Measurements from ENCODE around the gene DCN.

Gene DCN

DNA sequence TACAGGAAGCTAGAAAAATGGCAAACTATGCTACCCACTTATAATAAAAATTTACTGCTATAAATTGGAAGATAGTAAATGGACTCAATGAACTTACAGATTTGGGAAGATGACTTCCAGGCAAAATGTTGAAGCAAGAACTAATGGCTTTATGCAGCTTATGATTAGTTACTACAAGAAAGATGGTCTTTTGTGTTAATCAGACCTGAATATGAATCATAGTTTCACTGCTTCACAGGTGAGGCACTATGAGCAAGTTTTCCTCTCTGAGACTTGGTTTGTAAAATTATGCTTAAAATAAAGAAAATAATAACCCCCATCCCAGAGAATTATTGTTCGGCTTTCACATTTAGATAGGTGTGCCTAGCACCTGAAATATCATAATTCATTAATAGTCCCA, 19.8 kb upstream of the DCN start:
- Histone ChIP-seq H3K18ac (ENCODE audit: low read length) (no peak overlapping the region), H3K56ac (ENCODE audit: low read length) (no peak overlapping the region), H3K79me1 (ENCODE audit: low read length) (no peaks in the 10 kb centered on the region), H3K27ac (ENCODE audit: low read depth, low read length) (no peak overlapping the region), H3K79me2 (ENCODE audit: control insufficient read depth, insufficient read depth, low read length) (no peaks in the 10 kb centered on the region), H3K9ac (ENCODE audit: low read length) (no peak overlapping the region), H3K4me3 (ENCODE audit: low read length) (no peak overlapping the region), H2AK5ac (ENCODE audit: low read length) (no peak overlapping the region), H2BK15ac (replicated peaks; ENCODE audit: low read depth) (no peak overlapping the region), H2BK5ac (ENCODE audit: low read length) (no peak overlapping the region), H3K4me2 (ENCODE audit: low read length) (no peak overlapping the region), H4K8ac (ENCODE audit: low read depth, low read length) (no peak overlapping the region), H4K5ac (ENCODE audit: low read length) (no peak overlapping the region), H3K4me1 (ENCODE audit: control insufficient read depth, low read depth, low read length) (no peaks in the 10 kb centered on the region), H3K27me3 (ENCODE audit: insufficient read depth, low read length, poor library complexity) (no peaks in the 10 kb centered on the region), H2BK120ac (ENCODE audit: low read depth, low read length) (no peak overlapping the region), H3K23ac (ENCODE audit: low read length) (no peak overlapping the region), H3K36me3 (ENCODE audit: control insufficient read depth, insufficient read depth, low read length) (no peaks in the 10 kb centered on the region), H3K4ac (ENCODE audit: low read depth, low read length) (no peak overlapping the region)
- WGBS (ENCODE audit: extremely low coverage, insufficient coverage, low lambda C conversion rate): no CpG with 5 or more reads among the region's 1 CpG
- DNase-seq: no peak

DNA sequence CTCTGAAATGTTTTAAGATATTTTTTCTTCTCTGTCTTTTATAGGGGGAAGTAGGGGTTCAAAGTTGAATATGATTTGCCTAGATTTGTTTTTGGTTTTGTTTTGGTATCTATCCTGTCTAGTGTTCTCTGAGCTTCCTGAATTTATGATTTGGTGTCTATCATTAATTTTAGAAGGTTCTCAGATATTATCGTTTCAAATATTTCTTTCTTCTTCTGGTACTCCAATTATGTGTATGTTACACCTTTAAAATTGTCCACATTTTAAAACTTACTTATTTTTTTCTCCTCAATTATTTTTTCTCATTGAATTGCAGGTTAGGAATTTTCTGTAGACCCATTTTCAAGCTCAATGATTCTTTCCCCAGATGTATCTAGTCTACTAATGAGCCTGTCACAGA, 13.8 kb upstream of the DCN start:
- WGBS (ENCODE audit: extremely low coverage, insufficient coverage, low lambda C conversion rate): no CpG with 5 or more reads among the region's 1 CpG
- Histone ChIP-seq H3K27ac (ENCODE audit: low read depth, low read length) (no peak overlapping the region), H2BK120ac (ENCODE audit: low read depth, low read length) (no peak overlapping the region), H2AK5ac (ENCODE audit: low read length) (no peak overlapping the region), H3K4me3 (ENCODE audit: low read length) (no peak overlapping the region), H3K79me1 (ENCODE audit: low read length) (no peaks in the 10 kb centered on the region), H3K56ac (ENCODE audit: low read length) (no peak overlapping the region), H3K23ac (ENCODE audit: low read length) (no peak overlapping the region), H3K27me3 (ENCODE audit: insufficient read depth, low read length, poor library complexity) (no peaks in the 10 kb centered on the region), H3K4ac (ENCODE audit: low read depth, low read length) (no peak overlapping the region), H3K4me1 (ENCODE audit: control insufficient read depth, low read depth, low read length) (no peaks in the 10 kb centered on the region), H2BK5ac (ENCODE audit: low read length) (no peak overlapping the region), H3K79me2 (ENCODE audit: control insufficient read depth, insufficient read depth, low read length) (no peaks in the 10 kb centered on the region), H3K4me2 (ENCODE audit: low read length) (no peak overlapping the region), H3K18ac (ENCODE audit: low read length) (no peak overlapping the region), H2BK15ac (replicated peaks; ENCODE audit: low read depth) (no peak overlapping the region), H4K5ac (ENCODE audit: low read length) (no peak overlapping the region), H3K36me3 (ENCODE audit: control insufficient read depth, insufficient read depth, low read length) (no peaks in the 10 kb centered on the region), H4K8ac (ENCODE audit: low read depth, low read length) (no peak overlapping the region), H3K9ac (ENCODE audit: low read length) (no peak overlapping the region)
- no peak for DNase-seq

DNA sequence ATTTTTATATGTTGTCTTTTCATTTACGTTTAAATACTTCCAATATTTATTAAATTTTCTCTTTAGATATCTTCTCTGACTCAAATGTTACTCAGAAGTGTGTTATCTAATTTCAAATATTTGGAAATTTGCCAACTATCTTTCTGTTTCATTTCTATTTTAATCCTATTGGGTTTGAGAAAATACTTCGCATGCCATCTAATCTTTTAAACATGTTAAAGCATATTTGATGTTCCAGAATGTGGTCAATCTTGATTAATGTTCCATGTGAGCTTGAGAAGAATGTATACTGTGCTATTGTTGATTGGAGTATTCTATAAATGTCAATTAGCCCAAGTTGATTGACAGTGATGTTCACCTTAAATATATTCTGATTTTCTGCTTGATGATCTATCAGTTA, 11.9 kb upstream of the DCN start:
- no peaks in the 10 kb centered on the region for H3K36me3 ChIP-seq (ENCODE audit: control insufficient read depth, insufficient read depth, low read length)
- H3K79me1 ChIP-seq (ENCODE audit: low read length): no peaks in the 10 kb centered on the region
- H3K27ac ChIP-seq (ENCODE audit: low read depth, low read length): no peak overlapping the region
- no peak overlapping the region for H2BK15ac ChIP-seq (replicated peaks; ENCODE audit: low read depth)
- H3K18ac ChIP-seq (ENCODE audit: low read length): no peak overlapping the region
- H3K23ac ChIP-seq (ENCODE audit: low read length): no peak overlapping the region
- no peak overlapping the region for H2AK5ac ChIP-seq (ENCODE audit: low read length)
- H2BK5ac ChIP-seq (ENCODE audit: low read length): no peak overlapping the region
- no peak overlapping the region for H3K4me3 ChIP-seq (ENCODE audit: low read length)
- no peak overlapping the region for H3K56ac ChIP-seq (ENCODE audit: low read length)
- no peak for DNase-seq
- no peaks in the 10 kb centered on the region for H3K27me3 ChIP-seq (ENCODE audit: insufficient read depth, low read length, poor library complexity)
- no peak overlapping the region for H2BK120ac ChIP-seq (ENCODE audit: low read depth, low read length)
- no peaks in the 10 kb centered on the region for H3K4me1 ChIP-seq (ENCODE audit: control insufficient read depth, low read depth, low read length)
- no peaks in the 10 kb centered on the region for H3K79me2 ChIP-seq (ENCODE audit: control insufficient read depth, insufficient read depth, low read length)
- 100% methylated on average over 1 of the region's 2 CpGs for WGBS (ENCODE audit: extremely low coverage, insufficient coverage, low lambda C conversion rate)
- no peak overlapping the region for H3K4me2 ChIP-seq (ENCODE audit: low read length)
- H4K5ac ChIP-seq (ENCODE audit: low read length): no peak overlapping the region
- no peak overlapping the region for H4K8ac ChIP-seq (ENCODE audit: low read depth, low read length)
- no peak overlapping the region for H3K4ac ChIP-seq (ENCODE audit: low read depth, low read length)
- no peak overlapping the region for H3K9ac ChIP-seq (ENCODE audit: low read length)

DNA sequence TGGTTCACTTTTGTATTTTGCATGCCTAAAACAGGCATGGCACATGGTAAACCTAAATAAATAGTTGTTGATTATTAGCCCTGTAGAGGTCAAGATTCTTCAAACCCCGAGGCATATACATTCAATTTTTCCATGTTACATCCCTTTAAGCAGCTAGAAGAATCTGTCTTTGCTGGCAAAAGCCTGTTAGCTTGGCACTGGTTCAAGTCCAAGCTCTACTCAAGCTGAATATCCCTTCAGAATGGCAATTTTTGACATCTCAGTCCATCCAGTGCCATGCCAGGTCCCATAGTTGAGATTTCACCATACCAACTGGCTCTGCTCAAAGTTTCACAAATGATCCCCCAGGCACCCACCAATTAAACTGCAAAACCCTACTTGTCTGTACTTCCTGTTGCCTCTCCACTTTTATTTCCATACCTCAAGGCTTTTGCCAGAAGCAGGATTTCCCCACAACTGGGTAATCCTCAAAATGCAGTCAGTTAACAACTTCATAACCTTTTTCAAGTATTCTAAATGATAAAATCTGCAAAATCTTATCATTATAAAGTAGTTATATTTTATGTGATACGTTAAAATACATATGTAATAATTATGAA, 9.0 kb upstream of the DCN start:
- WGBS (ENCODE audit: extremely low coverage, insufficient coverage, low lambda C conversion rate): no CpG with 5 or more reads among the region's 2 CpGs
- H3K4ac ChIP-seq (ENCODE audit: low read depth, low read length): no peak overlapping the region

DNA sequence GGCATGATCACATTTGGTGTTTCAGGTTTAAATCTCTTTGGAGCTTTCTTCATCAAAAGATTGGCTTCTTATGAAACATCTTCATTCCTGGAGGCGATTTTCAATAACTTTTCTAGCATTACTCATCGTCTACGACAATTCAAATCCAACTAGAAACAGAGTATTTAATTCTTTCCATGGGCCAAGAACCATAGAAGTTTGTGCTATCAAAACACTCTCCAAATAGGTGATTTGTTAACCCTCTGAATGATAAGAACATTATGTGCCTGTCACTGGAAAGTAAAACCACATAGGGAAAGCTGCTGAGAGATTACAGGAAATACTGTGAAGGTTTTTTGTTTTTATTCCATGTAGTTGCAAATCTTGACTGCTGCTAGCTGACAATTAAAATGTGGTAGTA, 6.9 kb upstream of the DCN start:
- Histone ChIP-seq H3K18ac (ENCODE audit: low read length) (no peak overlapping the region), H2BK5ac (ENCODE audit: low read length) (no peak overlapping the region), H2AK5ac (ENCODE audit: low read length) (no peak overlapping the region), H3K4me1 (ENCODE audit: control insufficient read depth, low read depth, low read length) (no peaks in the 10 kb centered on the region), H3K79me2 (ENCODE audit: control insufficient read depth, insufficient read depth, low read length) (no peaks in the 10 kb centered on the region), H3K27me3 (ENCODE audit: insufficient read depth, low read length, poor library complexity) (no peaks in the 10 kb centered on the region), H3K4ac (ENCODE audit: low read depth, low read length) (no peak overlapping the region), H3K36me3 (ENCODE audit: control insufficient read depth, insufficient read depth, low read length) (no peaks in the 10 kb centered on the region), H3K4me3 (ENCODE audit: low read length) (no peak overlapping the region), H3K27ac (ENCODE audit: low read depth, low read length) (no peak overlapping the region), H3K23ac (ENCODE audit: low read length) (no peak overlapping the region), H3K4me2 (ENCODE audit: low read length) (no peak overlapping the region), H3K79me1 (ENCODE audit: low read length) (no peaks in the 10 kb centered on the region), H2BK120ac (ENCODE audit: low read depth, low read length) (no peak overlapping the region), H4K5ac (ENCODE audit: low read length) (no peak overlapping the region), H4K8ac (ENCODE audit: low read depth, low read length) (no peak overlapping the region), H3K56ac (ENCODE audit: low read length) (no peak overlapping the region), H3K9ac (ENCODE audit: low read length) (no peak overlapping the region), H2BK15ac (replicated peaks; ENCODE audit: low read depth) (no peak overlapping the region)
- no peak for DNase-seq
- no CpG with 5 or more reads among the region's 3 CpGs for WGBS (ENCODE audit: extremely low coverage, insufficient coverage, low lambda C conversion rate)

More for the DNA sequence above, 9.0 kb upstream of the DCN start:
- H3K56ac ChIP-seq (ENCODE audit: low read length): no peak overlapping the region
- H2BK120ac ChIP-seq (ENCODE audit: low read depth, low read length): no peak overlapping the region
- H2BK15ac ChIP-seq (replicated peaks; ENCODE audit: low read depth): no peak overlapping the region
- no peak overlapping the region for H4K5ac ChIP-seq (ENCODE audit: low read length)
- no peaks in the 10 kb centered on the region for H3K36me3 ChIP-seq (ENCODE audit: control insufficient read depth, insufficient read depth, low read length)
- no peaks in the 10 kb centered on the region for H3K79me1 ChIP-seq (ENCODE audit: low read length)
- H3K23ac ChIP-seq (ENCODE audit: low read length): no peak overlapping the region
- H3K4me1 ChIP-seq (ENCODE audit: control insufficient read depth, low read depth, low read length): no peaks in the 10 kb centered on the region
- H3K18ac ChIP-seq (ENCODE audit: low read length): no peak overlapping the region
- no peak overlapping the region for H3K4me3 ChIP-seq (ENCODE audit: low read length)
- H4K8ac ChIP-seq (ENCODE audit: low read depth, low read length): no peak overlapping the region
- H3K4me2 ChIP-seq (ENCODE audit: low read length): no peak overlapping the region
- H2BK5ac ChIP-seq (ENCODE audit: low read length): no peak overlapping the region
- no peak for DNase-seq
- no peak overlapping the region for H3K9ac ChIP-seq (ENCODE audit: low read length)
- H2AK5ac ChIP-seq (ENCODE audit: low read length): no peak overlapping the region
- no peak overlapping the region for H3K27ac ChIP-seq (ENCODE audit: low read depth, low read length)
- H3K79me2 ChIP-seq (ENCODE audit: control insufficient read depth, insufficient read depth, low read length): no peaks in the 10 kb centered on the region
- no peaks in the 10 kb centered on the region for H3K27me3 ChIP-seq (ENCODE audit: insufficient read depth, low read length, poor library complexity)

DNA sequence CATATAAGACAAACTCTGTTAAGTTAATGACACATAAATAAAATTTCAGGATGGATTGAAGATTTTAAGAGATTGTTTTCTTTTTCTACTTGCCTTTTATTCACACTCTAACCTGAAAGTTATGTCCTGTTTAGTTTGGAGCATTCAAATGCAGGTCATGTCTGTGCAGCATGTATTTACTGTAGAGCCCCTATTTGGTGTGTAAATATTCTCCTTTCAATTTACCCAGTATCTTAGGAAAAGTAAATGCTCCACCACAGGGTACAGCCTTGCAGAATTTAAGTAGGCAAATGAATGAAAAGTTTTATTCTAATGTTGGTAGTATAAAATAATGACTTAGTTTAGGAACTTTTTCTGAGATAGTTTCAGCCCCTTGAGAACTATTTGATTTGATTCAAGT, 6.2 kb upstream of the DCN start:
- Histone ChIP-seq H4K5ac (ENCODE audit: low read length) (no peak overlapping the region), H3K27ac (ENCODE audit: low read depth, low read length) (no peak overlapping the region), H4K8ac (ENCODE audit: low read depth, low read length) (no peak overlapping the region), H2BK120ac (ENCODE audit: low read depth, low read length) (no peak overlapping the region), H3K27me3 (ENCODE audit: insufficient read depth, low read length, poor library complexity) (no peaks in the 10 kb centered on the region), H3K18ac (ENCODE audit: low read length) (no peak overlapping the region), H3K9ac (ENCODE audit: low read length) (no peak overlapping the region), H3K56ac (ENCODE audit: low read length) (no peak overlapping the region), H3K4me3 (ENCODE audit: low read length) (no peak overlapping the region), H3K4me2 (ENCODE audit: low read length) (no peak overlapping the region), H3K79me2 (ENCODE audit: control insufficient read depth, insufficient read depth, low read length) (no peaks in the 10 kb centered on the region), H3K79me1 (ENCODE audit: low read length) (no peaks in the 10 kb centered on the region), H3K23ac (ENCODE audit: low read length) (no peak overlapping the region), H3K4me1 (ENCODE audit: control insufficient read depth, low read depth, low read length) (no peaks in the 10 kb centered on the region), H3K4ac (ENCODE audit: low read depth, low read length) (no peak overlapping the region), H2BK15ac (replicated peaks; ENCODE audit: low read depth) (no peak overlapping the region), H3K36me3 (ENCODE audit: control insufficient read depth, insufficient read depth, low read length) (no peaks in the 10 kb centered on the region), H2BK5ac (ENCODE audit: low read length) (no peak overlapping the region), H2AK5ac (ENCODE audit: low read length) (no peak overlapping the region)
- DNase-seq: no peak
